K562 (cell line): Measurements from ENCODE around the gene MYCBPAP. TPM values are rescaled to one million over a fixed set of nuclear protein-coding genes. Genes with fewer than 3 reads are reported as not detected.

Experiments used
- polyA plus RNA-seq, 8 experiments: library from polyadenylated mRNA; depleted of rRNA in 4 of 8; stranded (reverse) in 5 of 8; unstranded in 3 of 8; fragments of >200 nt; fragmentation: Nextera tagmentation in 2 of 8; fragmentation: Illumina TruSeq in 1 of 8; extraction: Ambion mirVana in 2 of 8; extraction: Trizol in 1 of 8; gene quantifications; 2 replicates each; pipeline versions ENCODE4 v1.2.1 to v1.2.3, GENCODE V29; 2011 to 2014; ENCODE audit warnings: inconsistent platforms in 1 of 8, missing spikeins in 1 of 8
- total RNA-seq, 7 experiments: library from RNA; depleted of rRNA in 6 of 7; stranded (reverse); fragments of >200 nt in 6 of 7; fragmentation: Illumina TruSeq in 2 of 7; extraction: Trizol in 2 of 7; gene quantifications; 2 replicates each; pipeline versions ENCODE4 v1.2.1 to v1.2.3, GENCODE V29; 2011 to 2021; ENCODE audit warnings: low replicate concordance in 1 of 7
- TF ChIP-seq, protein P1 (sequence below), 2 experiments: fragments of 450-650 bp; IDR thresholded peaks; 2 replicates each; pipeline ENCODE4 v1.6.1; 2018; ENCODE audit warnings: mild to moderate bottlenecking in 2 of 2, low read depth in 1 of 2; ENCODE audit not compliant: partially characterized antibody in 2 of 2
- TF ChIP-seq, protein P2 (sequence below): sonication (generic); formaldehyde crosslinking; IDR thresholded peaks from 2 replicates; pipeline ENCODE4 v1.8.1; 2023; ENCODE audit warnings: mild to moderate bottlenecking, missing genetic modification reagents

MYCBPAP gene
- total and polyA plus RNA-seq, 9 of the 15 experiments (the other 6 are each of a cell fraction or from before 2014, with no cell fraction given) = not detected

DNA sequence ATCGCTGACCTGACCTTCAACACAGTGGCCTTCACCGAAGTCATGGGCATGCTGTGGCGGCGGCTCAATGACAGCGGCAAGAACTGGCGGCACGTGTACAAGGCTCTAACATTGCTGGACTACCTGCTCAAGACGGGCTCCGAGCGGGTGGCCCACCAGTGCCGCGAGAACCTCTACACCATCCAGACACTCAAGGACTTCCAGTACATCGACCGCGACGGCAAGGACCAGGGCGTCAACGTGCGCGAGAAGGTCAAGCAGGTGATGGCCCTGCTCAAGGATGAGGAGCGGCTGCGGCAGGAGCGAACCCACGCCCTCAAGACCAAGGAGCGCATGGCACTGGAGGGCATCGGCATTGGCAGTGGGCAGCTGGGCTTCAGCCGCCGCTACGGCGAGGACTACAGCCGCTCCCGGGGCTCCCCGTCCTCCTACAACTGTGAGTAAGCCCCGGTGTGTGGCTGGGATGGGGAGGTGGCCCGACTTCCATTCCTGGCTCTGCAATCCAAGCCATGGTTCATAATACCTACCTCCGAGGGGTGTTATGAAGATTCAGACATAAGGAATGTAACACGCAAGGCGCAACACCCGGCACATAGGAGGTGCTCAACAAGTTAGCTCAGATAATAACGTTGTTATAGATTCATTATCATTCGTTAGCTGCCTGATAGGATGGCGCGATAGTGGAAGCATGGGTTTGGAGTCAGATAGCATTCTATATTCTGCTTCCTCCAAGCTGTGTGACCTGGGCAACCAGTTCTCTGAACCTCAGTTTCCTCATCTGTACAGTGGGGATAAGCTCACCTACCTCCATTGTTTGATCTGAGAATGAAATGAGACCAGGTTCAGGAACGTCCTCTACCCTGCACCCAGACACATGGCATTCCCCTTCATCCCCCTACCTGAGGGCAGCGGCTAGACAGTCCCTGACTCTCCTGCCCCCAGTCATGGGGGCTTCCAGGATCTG lies 28.7 kb downstream of the MYCBPAP start (continued):
- TF ChIP-seq, protein P1, sequence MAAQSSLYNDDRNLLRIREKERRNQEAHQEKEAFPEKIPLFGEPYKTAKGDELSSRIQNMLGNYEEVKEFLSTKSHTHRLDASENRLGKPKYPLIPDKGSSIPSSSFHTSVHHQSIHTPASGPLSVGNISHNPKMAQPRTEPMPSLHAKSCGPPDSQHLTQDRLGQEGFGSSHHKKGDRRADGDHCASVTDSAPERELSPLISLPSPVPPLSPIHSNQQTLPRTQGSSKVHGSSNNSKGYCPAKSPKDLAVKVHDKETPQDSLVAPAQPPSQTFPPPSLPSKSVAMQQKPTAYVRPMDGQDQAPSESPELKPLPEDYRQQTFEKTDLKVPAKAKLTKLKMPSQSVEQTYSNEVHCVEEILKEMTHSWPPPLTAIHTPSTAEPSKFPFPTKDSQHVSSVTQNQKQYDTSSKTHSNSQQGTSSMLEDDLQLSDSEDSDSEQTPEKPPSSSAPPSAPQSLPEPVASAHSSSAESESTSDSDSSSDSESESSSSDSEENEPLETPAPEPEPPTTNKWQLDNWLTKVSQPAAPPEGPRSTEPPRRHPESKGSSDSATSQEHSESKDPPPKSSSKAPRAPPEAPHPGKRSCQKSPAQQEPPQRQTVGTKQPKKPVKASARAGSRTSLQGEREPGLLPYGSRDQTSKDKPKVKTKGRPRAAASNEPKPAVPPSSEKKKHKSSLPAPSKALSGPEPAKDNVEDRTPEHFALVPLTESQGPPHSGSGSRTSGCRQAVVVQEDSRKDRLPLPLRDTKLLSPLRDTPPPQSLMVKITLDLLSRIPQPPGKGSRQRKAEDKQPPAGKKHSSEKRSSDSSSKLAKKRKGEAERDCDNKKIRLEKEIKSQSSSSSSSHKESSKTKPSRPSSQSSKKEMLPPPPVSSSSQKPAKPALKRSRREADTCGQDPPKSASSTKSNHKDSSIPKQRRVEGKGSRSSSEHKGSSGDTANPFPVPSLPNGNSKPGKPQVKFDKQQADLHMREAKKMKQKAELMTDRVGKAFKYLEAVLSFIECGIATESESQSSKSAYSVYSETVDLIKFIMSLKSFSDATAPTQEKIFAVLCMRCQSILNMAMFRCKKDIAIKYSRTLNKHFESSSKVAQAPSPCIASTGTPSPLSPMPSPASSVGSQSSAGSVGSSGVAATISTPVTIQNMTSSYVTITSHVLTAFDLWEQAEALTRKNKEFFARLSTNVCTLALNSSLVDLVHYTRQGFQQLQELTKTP (IDR thresholded peaks at IDR 0.05; ENCODE audit: low read depth in 1 of 2, partially characterized antibody in 2 of 2) = no peak
- TF ChIP-seq, protein P2, sequence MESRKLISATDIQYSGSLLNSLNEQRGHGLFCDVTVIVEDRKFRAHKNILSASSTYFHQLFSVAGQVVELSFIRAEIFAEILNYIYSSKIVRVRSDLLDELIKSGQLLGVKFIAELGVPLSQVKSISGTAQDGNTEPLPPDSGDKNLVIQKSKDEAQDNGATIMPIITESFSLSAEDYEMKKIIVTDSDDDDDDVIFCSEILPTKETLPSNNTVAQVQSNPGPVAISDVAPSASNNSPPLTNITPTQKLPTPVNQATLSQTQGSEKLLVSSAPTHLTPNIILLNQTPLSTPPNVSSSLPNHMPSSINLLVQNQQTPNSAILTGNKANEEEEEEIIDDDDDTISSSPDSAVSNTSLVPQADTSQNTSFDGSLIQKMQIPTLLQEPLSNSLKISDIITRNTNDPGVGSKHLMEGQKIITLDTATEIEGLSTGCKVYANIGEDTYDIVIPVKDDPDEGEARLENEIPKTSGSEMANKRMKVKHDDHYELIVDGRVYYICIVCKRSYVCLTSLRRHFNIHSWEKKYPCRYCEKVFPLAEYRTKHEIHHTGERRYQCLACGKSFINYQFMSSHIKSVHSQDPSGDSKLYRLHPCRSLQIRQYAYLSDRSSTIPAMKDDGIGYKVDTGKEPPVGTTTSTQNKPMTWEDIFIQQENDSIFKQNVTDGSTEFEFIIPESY (CRISPR knock-in tag) = peak; percentile 69
